PC-3 (cell line): ENCODE data around the gene RFX7. TPM values are rescaled to one million over a fixed set of nuclear protein-coding genes. Genes with fewer than 3 reads are reported as not detected.

Experiments used
- ATAC-seq: fragments of 200-7000 bp; cut with Tn5 transposase; 2 replicates; pipeline ENCODE4 v1.9.1; 2020; ENCODE audit warnings: mild to moderate bottlenecking, moderate library complexity
- BruUV-seq: library from RNA; stranded (reverse); fragments of 400-500 nt; replicated peaks from 2 replicates; lab custom pipeline; 2021; lab: Mats Ljungman, UMichigan
- CTCF ChIA-PET: fragments of 300-600 bp; sonication (Branson Sonifier 250); formaldehyde crosslinking; loops from one replicate; lab custom pipeline; 2022; ENCODE audit warnings: antibody characterized with exemption; lab: Charles Lee
- POLR2A ChIA-PET: fragments of 300-600 bp; sonication (Branson Sonifier 250); formaldehyde crosslinking; loops from one replicate; lab custom pipeline; 2022; ENCODE audit warnings: antibody characterized with exemption; ENCODE audit not compliant: unreplicated experiment; lab: Charles Lee
- DNase-seq: peaks from one replicate; pipeline ENCODE4 v3.0.0-alpha.2; 2015
- H2AFZ ChIP-seq: fragments of 300-600 bp; sonication (generic); 2 replicates; pipeline ENCODE4 v1.6.0; 2016; ENCODE audit warnings: antibody characterized with exemption, low read length
- H3F3A ChIP-seq: fragments of 300-600 bp; sonication (generic); one replicate; pipeline ENCODE4 v1.6.0; 2017; ENCODE audit warnings: antibody characterized with exemption, low read length, control low read depth, mild to moderate bottlenecking; ENCODE audit not compliant: unreplicated experiment
- H3K27ac ChIP-seq: fragments of 300-600 bp; sonication (generic); 2 replicates; pipeline ENCODE4 v1.5.1; 2016; ENCODE audit warnings: mild to moderate bottlenecking, low read length
- H3K27me3 ChIP-seq: fragments of 300-600 bp; sonication (generic); 2 replicates; pipeline ENCODE4 v1.6.1; 2016; ENCODE audit warnings: low read length, mixed read lengths
- H3K36me3 ChIP-seq: fragments of 300-600 bp; sonication (generic); 2 replicates; pipeline ENCODE4 v1.6.1; 2016; ENCODE audit warnings: low read depth, mixed run types, low read length, mixed read lengths
- H3K4me1 ChIP-seq: fragments of 300-600 bp; sonication (generic); 2 replicates; pipeline ENCODE4 v1.5.1; 2016; ENCODE audit warnings: low read length; ENCODE audit not compliant: insufficient read depth
- H3K4me2 ChIP-seq: fragments of 300-600 bp; sonication (generic); 2 replicates; pipeline ENCODE4 v1.6.0; 2016; ENCODE audit warnings: low read length
- H3K4me3 ChIP-seq: fragments of 300-600 bp; sonication (generic); 2 replicates; pipeline ENCODE4 v1.5.1; 2016; ENCODE audit warnings: mild to moderate bottlenecking, low read length, mixed read lengths
- H3K79me2 ChIP-seq: fragments of 300-600 bp; sonication (generic); 2 replicates; pipeline ENCODE4 v1.6.1; 2017; ENCODE audit warnings: low read length, mixed read lengths
- H3K9ac ChIP-seq: fragments of 300-600 bp; sonication (generic); 2 replicates; pipeline ENCODE4 v1.6.0; 2016; ENCODE audit warnings: mild to moderate bottlenecking, low read length
- H3K9me2 ChIP-seq: fragments of 300-600 bp; sonication (generic); replicated peaks from 2 replicates; pipeline ENCODE4 v1.6.1; 2016; ENCODE audit warnings: mixed run types, low read length, mixed read lengths
- H3K9me3 ChIP-seq: fragments of 300-600 bp; sonication (generic); 2 replicates; pipeline ENCODE4 v1.6.1; 2016; ENCODE audit warnings: low read length, mixed read lengths
- H4K20me1 ChIP-seq: fragments of 300-600 bp; sonication (generic); 2 replicates; pipeline ENCODE4 v1.6.1; 2016; ENCODE audit warnings: low read length, mixed read lengths
- CTCF ChIP-seq: fragments of 300-600 bp; sonication (generic); conservative IDR thresholded peaks from 2 replicates; pipeline ENCODE4 v1.5.1; 2017; ENCODE audit warnings: antibody characterized with exemption, low read depth, mild to moderate bottlenecking, low read length
- EZH2 ChIP-seq: fragments of 300-600 bp; sonication (generic); IDR thresholded peaks from one replicate; pipeline ENCODE4 v1.6.1; 2017; ENCODE audit warnings: antibody characterized with exemption, mild to moderate bottlenecking, low read length; ENCODE audit not compliant: unreplicated experiment
- EZH2phosphoT487 ChIP-seq: fragments of 300-600 bp; sonication (generic); IDR thresholded peaks from 2 replicates; pipeline ENCODE4 v1.6.1; 2018; ENCODE audit warnings: mild to moderate bottlenecking, antibody characterized with exemption, low read length, borderline replicate concordance
- intact Hi-C: fragments of 100-400 bp; cut with micrococcal nuclease; formaldehyde crosslinking; loops from 2 replicates; pipeline ENCODE4 v1.9.0; 2023
- total RNA-seq: library from RNA; depleted of rRNA; stranded (reverse); fragments of >200 nt; gene quantifications from 2 replicates; pipeline ENCODE4 v1.2.3, GENCODE V29; 2014

RFX7 gene
- total RNA-seq, 1 experiment from 2014 or later, result 2.8 TPM

DNA sequence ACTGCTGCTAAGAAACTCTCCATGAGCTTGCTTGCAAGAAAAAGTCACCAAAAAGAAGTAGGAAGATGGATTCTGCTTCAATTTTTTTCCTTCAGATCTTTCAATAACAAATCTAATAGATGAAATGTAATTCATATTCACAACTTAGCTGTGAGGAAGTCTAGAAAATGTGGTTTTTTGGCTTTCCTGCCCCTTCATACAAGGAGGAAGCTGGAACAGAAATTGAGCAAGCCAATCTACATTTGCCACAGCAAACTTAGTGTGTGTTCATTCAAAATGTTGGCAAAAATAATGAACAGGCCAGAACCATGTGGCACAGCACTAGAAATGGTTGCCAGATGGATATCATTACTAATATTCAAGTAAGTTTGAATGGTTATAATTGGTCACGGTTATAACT is 157.1 kb downstream of the RFX7 start:
- no peak for ATAC-seq
- POLR2A ChIA-PET, result no interaction called here
- BruUV-seq, result no TSS peak
- Histone ChIP-seq H3K4me1 (peaks cover 12% of the 10 kb centered on the region), H3K36me3 (no peaks in the 10 kb centered on the region), H3K27me3 (no peaks in the 10 kb centered on the region), H4K20me1 (no peaks in the 10 kb centered on the region), H3K4me3 (no peak overlapping the region), H2AFZ (no peak overlapping the region), H3K9ac (no peak overlapping the region), H3K9me2 (no peaks in the 10 kb centered on the region), H3K4me2 (no peak overlapping the region), H3K79me2 (no peaks in the 10 kb centered on the region), H3F3A (no peaks in the 10 kb centered on the region), H3K9me3 (no peaks in the 10 kb centered on the region), H3K27ac (no peak overlapping the region)
- CTCF ChIA-PET, result no interaction called here
- no peak for DNase-seq
- intact Hi-C loops, result no loop called here
- TF ChIP-seq EZH2 (no peak), CTCF (no peak), EZH2phosphoT487 (no peak)

DNA sequence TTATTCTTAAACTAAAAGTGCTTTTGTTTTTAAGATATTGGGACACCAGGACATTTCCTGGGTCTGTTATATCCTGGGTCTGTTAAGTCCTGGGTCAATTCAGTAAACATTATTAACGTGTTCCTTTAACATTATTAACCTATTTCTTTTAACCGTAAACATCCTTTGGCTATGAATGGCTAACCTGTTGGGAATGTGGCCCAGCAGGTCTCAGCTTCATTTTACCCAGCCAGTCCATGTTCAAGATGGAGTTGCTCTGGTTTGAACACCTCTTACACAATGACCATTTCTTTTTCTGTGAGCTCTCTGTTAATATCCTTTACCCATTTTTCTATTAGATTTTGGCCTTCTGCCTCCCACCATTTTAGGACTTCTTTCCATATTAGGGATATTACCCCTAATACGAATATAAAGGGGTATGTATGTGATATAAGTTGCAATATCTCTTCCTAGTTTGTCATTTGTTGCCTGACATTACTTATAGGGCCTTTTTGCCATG is 161.4 kb downstream of the RFX7 start:
- H3K9me3 ChIP-seq, result no peaks in the 10 kb centered on the region
- no peaks in the 10 kb centered on the region for H3K79me2 ChIP-seq
- TF ChIP-seq EZH2 (no peak), EZH2phosphoT487 (no peak), CTCF (no peak)
- no peaks in the 10 kb centered on the region for H3K27me3 ChIP-seq
- no peak overlapping the region for H3K4me3 ChIP-seq
- no TSS peak for BruUV-seq
- DNase-seq (peak; percentile 66), ATAC-seq (peak; percentile 59)
- H3K4me2 ChIP-seq, result peak overlapping the region; percentile 12; the same call in 1 of the 2 replicates
- no peaks in the 10 kb centered on the region for H3F3A ChIP-seq
- H2AFZ ChIP-seq, result peak overlapping the region; percentile 41; the same call in 1 of the 2 replicates
- intact Hi-C loops, result no loop called here
- H3K36me3 ChIP-seq, result no peaks in the 10 kb centered on the region
- H3K4me1 ChIP-seq, result peaks cover 13% of the 10 kb centered on the region
- H3K27ac ChIP-seq, result 0 out of 2 replicates have a peak overlapping the region, but pooled peaks have one; percentile 15
- no peaks in the 10 kb centered on the region for H4K20me1 ChIP-seq
- ChIA-PET POLR2A (no interaction called here), CTCF (no interaction called here)
- no peaks in the 10 kb centered on the region for H3K9me2 ChIP-seq
- no peak overlapping the region for H3K9ac ChIP-seq

GRCh38 chr15:56077081-56077480 is 166.6 kb downstream of the RFX7 start:
- Histone ChIP-seq H2AFZ (no peak overlapping the region), H3K27ac (no peak overlapping the region), H3K4me3 (no peak overlapping the region), H3K36me3 (no peaks in the 10 kb centered on the region), H3K79me2 (no peaks in the 10 kb centered on the region), H3K9me3 (no peaks in the 10 kb centered on the region), H4K20me1 (no peaks in the 10 kb centered on the region), H3K9ac (no peak overlapping the region), H3K4me2 (no peak overlapping the region), H3F3A (no peaks in the 10 kb centered on the region), H3K9me2 (no peaks in the 10 kb centered on the region), H3K4me1 (peaks cover 6% of the 10 kb centered on the region), H3K27me3 (no peaks in the 10 kb centered on the region)
- no peak for ATAC-seq
- intact Hi-C loops, result no loop called here
- BruUV-seq, result no TSS peak
- DNase-seq, result no peak
- CTCF ChIA-PET, result no interaction called here
- POLR2A ChIA-PET, result no interaction called here
- no peak for TF ChIP-seq CTCF
- no peak for TF ChIP-seq EZH2
- no peak for TF ChIP-seq EZH2phosphoT487
